HG03520 (cell line): ENCODE data around the gene NKX2-1.
"Not testable (repeated sequence)": the region's sequence is repeated elsewhere in the genome, so short reads cannot be mapped to it uniquely, and the experiment has no call there.

Experiments
- ATAC-seq: cut with Tn5 transposase; IDR thresholded peaks from one replicate; pipeline ENCODE4 v1.9.1; 2021; ENCODE audit warnings: mild to moderate bottlenecking, moderate library complexity; ENCODE audit not compliant: unreplicated experiment

The NKX2-1 gene

GRCh38 chr14:36519431-36520321, at the start of gene NKX2-1:
Gene NKX2-1, minus strand, starts transcription at chr14:36520232. Its CDS starts 103 bp downstream, at chr14:36520129.
- no peak for ATAC-seq

DNA sequence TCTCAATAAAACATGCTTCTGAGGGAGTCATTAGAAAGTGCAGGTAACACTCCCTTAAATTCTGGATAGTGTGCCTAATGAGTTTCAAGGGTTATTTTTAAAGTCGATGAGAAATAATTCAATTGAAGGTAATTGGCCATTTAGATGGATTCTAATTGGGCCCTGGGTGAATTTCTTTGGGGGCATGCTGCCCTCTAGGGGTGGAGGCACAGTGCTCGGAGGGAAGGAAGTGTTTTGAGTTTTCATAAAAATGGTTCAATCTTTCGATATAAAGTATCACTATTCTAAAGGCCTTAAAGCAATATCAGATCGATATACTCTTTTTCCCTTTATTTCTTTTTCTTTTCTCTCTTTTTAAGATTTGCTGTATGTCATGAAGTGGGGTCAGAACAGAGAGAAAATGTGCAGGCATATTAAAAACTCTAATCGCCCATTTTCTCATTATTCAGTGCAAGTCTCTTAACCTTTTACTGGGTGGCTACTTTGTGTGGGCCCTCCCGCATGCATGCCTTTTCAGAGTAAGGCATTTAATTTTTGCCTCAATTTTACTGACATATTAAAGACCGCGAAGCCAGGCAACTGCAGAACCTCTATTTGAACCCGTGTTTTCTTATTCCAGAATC, 36.9 kb upstream of the NKX2-1 start:
- ATAC-seq, result no peak

GRCh38 chr14:36555998-36556743, 36.1 kb upstream of the NKX2-1 start:
- no peak for ATAC-seq

DNA sequence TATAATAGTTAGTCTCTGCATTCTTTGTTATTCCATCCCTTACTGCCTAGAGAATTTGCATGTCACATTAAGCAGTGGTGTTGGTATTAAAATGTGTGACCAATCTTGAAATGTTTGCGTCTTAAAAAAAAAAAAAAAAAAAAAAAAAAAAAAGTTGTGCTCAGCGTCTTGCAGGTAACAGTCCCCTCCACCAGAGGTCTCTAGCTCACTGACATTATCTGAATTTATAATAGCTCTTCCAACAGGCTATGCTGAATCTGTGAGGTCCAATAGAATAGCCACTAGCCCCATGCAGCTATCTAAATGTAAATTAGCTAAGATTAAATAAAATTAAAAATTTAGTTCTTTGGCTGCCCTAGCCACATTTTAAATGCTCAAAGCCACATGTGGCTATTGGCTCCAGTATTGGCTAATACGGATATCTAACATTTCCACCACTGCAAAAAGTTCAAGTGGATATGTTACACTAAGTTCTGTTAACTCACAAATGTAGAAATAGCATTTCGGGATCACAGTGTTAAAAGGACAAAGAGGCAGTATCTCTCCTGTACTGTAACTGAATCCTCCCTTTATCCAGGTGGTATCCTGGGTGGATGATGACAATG, 33.7 kb upstream of the NKX2-1 start:
- peak; percentile 60 for ATAC-seq

- no peak for ATAC-seq
Observed at GRCh38 chr14:36550899-36551298, 30.9 kb upstream of the NKX2-1 start.

- not testable (repeated sequence) for ATAC-seq
Observed at GRCh38 chr14:36544280-36544679, 24.2 kb upstream of the NKX2-1 start.

GRCh38 chr14:36538051-36538450, 18.0 kb upstream of the NKX2-1 start:
- ATAC-seq, result no peak

DNA sequence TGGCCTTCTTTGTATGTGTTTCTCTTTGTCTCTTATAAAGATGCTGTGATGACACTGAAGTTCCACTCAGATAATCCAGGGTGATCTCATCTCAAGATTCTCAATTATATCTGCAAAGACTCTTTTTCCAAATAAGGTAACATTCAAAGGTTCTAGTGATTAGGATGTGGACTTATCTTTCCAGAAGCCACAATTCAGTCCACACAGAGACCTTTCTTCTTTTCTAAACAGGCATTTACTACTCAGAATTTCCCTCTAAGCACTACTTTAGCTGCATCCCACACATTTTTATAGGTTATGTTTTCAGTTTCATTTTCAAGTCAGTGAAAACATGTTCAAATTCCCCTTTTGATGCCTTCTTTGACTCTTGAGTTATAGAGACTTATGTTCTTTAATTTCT, 9.0 kb upstream of the NKX2-1 start:
- no peak for ATAC-seq

DNA sequence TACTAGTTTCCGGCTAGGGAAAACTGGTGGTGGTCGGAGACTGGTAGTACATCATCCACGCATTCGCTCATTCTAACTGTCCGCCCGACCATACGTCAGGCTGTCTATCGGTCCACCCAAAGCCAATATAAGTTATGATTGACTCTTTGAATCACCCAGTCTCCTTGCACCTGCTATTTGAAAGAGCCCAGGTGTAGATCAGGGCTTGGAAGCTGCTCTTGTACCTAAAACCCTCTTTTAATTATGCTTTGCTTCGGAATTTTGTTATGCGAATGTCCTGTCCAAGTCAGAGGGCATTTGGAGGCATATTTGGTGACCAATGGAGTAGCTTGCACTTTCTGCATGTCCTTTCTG, 5.7 kb upstream of the NKX2-1 start:
- ATAC-seq, result no peak

- ATAC-seq, result no peak
Observed at GRCh38 chr14:36524874-36525745, 5.1 kb upstream of the NKX2-1 start.

GRCh38 chr14:36524220-36524837, 4.3 kb upstream of the NKX2-1 start:
- ATAC-seq, result no peak

DNA sequence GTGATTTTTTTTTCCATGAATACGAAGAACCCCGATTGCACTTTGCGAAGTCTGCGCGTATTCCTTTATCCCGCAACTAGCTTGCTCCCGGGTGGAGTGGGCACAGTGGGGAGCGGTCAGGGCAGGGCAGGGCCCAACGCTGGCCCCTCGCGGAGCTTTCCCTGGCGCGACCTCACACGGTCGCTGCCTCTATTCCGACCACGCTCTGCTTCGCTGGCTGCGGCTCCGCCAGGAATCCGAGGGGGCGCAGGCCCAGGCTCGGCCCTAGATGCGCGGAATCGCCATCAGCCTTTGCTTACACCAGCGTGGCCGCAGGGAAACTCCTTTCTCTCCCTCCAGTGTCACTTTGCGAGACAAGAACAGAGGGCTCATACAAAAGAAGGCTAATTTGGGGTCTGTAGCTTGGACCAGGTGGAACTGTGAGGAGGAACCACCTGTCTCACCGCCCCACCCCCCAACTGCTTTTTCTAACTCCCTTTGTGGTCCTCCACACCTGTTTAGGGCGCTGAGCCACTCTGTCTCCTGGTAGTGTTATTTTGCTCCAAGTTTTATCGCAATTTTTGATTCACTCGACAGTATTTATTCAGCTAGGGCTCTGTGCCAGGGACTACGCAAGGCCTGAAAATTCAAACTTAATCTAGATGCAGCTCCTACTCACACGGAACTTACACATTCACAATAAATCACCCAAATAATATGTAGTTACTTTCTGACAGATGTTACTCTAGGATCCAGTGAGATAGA, 3.1 kb upstream of the NKX2-1 start:
- ATAC-seq, result no peak

DNA sequence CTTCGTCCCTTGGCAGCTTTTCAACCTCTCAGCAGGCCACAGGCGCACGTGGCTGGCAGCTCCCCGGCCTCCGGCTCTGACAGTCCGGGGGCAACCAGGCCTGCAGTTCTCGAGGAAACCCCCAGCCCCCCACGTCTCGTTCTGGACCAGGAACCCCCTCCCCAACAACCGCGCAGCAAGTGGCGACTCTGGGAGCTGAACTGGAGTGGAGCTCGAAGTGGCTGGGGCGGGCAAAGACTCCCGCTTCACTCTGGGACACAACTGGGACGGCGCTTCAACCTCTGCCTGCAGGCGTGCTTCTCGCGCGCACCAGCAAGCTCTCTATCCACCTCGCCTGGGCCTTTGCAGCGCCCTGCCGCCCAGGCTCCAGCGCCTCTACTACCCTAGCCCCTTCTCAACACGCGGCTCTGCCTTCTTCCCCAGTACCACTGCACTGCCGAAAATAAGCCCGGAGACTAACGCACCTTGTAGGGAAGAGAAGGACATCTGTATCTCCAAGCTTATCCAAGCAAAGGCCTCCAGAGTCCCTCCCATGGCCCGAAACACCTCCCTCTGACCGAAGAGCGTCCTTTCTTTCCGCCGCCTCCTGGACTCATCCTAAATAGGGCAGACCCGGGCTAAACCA, 2.4 kb upstream of the NKX2-1 start:
- ATAC-seq, result no peak

DNA sequence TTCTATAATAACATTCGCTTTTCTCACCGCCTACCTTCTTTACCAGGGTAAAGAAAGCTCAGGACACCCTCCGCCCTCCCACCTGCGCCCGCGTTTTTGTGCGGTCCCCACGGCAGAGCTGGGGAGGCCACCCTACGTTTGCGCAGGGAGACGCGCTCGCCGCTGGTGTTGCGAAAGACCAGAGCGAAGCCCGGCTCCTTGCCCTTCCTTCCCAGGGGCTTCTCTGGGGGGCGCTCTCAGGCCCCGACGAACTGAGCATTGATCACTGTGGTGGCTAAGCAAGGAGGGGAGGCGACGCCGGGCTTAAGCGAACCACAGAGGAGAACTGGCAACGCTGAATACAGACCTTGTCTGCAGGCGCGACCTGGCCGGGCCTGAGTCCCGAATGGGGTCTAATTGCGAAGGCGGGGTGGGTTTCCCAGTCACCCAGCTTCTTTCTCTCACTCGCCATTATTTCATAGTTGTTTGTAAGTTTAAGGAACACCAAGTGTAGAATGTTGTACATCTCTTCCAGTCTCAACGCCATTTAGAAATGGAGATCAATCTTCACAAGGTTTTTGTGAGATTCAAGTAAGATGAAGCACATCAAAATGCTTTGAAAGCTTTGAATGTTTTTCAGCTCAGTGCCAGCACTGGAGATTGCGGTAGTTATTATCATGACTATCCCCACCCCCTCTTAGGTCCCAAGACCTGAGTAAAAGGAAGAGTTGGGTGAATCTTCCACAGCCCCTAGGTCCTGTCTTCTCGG, 1.7 kb upstream of the NKX2-1 start:
- ATAC-seq, result no peak

DNA sequence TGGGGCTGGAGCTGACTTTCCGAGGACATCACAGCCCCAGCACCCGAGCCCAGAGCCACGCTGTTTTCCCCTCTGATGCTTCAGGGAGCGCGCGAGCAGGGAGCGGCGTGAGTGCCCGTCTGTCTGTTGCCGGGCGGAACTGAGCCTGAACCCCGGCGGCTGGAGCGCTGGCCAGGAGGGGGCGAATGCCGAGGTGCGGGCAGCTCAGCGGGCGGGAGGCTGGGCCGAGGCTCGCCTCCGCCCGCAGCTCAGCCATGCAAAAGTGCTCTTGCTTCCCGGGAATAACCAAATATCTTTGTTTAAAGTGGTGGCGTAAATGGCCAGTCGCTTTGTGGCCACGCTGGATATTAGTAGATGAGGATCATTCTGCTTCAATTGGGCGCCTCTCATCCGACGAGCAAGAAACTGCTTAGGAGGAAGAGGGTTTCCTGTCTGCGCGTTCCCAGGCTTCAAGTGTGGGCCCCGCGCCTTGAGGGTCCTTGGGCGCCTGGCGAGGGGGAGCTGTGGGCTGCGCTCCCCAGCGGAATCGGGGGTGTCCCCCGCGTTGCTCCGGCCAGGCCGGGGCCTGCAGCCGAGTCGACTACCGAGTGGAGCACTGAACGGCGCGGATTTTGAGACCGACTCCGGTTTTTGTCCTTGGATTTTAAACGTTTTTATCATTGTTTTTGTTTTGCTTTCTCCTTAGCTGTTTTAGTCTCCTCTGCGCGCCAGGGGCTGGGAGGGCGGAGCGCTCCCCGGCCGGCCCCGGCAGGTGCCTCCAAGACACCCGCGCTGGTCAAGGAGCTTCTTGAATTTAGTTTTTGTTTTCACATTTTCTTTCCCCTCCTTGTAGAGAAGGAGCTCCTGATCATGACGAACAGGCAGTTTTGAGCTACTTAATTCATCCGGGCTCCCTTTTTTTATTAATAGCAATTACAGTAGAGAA, 831 bp upstream of the NKX2-1 start:
- no peak for ATAC-seq

DNA sequence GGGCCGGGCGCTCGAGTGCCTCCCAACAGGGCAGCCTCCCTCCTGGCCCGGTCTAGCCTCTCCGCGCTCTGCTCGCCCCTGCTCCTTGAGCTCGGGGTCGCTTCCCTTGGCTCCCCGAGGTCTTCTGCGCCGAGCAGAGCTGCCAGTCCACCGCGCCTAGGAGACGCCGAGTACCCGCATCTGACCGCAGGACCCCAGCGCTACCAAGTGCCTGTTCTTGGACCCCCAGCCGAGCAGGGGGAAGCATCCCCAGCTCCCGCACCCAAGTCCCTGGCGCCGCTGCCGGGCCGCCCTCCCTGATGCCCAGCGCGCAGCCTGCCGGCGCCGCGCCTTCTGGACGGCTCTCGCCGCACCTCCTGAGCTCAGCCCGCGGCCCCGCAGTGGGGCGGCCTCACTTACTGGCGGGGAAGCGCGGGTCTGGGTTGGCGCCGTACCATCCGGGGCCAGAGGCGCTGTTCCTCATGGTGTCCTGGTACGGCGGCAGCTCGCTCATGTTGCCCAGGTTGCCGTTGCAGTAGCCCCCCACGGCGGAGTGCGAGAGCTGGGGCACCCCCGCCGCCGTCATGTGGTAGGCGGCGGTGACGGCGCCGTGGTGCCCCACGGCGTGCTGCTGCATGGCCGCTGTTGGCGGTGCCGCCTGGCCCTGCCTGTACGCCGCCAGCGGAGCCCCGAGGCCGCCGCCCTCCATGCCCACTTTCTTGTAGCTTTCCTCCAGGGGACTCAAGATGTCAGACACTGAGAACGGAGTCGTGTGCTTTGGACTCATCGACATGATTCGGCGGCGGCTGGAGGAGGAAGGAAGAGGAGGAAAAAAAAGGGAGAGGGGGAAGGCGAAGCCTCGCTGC, 1.2 kb downstream of the NKX2-1 start:
- no peak for ATAC-seq
